Measurements from ENCODE around the gene MEGF6. TPM values are rescaled to one million over a fixed set of nuclear protein-coding genes. Genes with fewer than 3 reads are reported as not detected.

MEGF6 gene
- total RNA-seq, 4 donors from 2014 or later, result 4.1 to 27.1 (median 11.4) TPM

- no peak for TF ChIP-seq CTCF (IDR thresholded peaks at IDR 0.05)
- no peak for TF ChIP-seq POLR2AphosphoS5 (IDR thresholded peaks at IDR 0.05)
- no peak for TF ChIP-seq EP300 (IDR thresholded peaks at IDR 0.05; ENCODE audit: low read depth)
- no peak for TF ChIP-seq POLR2A (IDR thresholded peaks at IDR 0.05)
- Histone ChIP-seq H3K36me3 (no peaks in the 10 kb centered on the region), H3K27me3 (no peaks in the 10 kb centered on the region), H3K4me3 (no peak overlapping the region), H3K27ac (no peak overlapping the region), H3K4me1 (no peaks in the 10 kb centered on the region), H3K9me3 (no peaks in the 10 kb centered on the region)
- no peak for DNase-seq
- intact Hi-C loops (cut with DNase I; ENCODE audit: low total_unique reads), result no loop called here
- in situ Hi-C loops (cut with MboI; ENCODE audit: low pct_ligation_motif_present in 1 of 4, low pct_unique_long_range_greater_than_20kb in 1 of 4, low sequenced_read_pairs in 3 of 4), result no loop called here
- 87% methylated on average over 11 of the region's 20 CpGs; no CpG with 5 or more reads in 1 of the 2 donors for WGBS, 2 donors (ENCODE audit: low coverage in 1 of 2)
Measured at GRCh38 chr1:3496916-3497315, 114.4 kb downstream of the MEGF6 start.

DNA sequence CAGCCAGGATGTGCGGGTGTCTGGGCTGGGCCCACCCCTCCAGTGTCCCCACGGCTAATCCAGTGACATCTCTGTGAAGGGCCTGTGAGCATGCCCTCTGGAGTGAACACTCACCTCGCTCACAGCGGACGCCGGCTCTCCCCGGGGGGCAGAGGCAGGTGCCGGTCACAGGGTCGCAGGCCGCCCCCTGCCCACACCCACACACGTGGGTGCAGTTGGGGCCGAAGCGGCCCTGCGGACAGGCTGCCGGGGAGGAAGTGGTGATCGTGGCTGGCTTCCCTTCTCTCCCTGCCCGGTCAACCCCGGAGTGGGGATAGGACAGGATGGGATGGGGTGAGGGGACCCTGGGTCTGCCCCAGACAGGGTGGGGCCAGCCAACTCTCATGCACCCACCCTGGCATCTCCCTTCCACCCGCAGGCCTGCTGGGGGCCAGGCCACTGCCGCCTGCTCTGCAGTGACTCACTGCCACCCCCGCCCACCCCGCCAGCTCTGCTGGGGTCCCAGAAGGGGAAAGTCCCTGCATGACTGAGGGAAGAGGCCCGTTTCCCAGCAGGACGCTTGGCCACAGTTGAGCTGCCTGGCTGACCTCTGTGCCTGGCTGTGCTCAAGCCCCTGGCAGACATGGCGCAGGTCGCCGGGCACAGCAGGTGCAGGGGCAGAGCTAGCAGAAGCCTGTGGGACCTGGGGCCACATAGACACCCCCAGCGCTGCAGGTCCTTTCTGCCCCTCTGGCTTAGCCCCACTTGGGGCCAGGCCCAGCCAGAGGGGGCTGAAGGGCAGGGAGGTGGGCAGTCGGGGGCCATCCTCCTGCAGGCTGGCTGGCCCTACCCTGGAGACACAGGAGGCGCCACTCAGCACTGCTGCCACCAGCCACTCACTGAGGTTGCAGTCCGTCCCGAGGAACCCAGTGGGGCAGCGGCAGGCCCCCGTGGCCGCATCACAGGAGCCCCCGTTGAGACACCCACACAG, 115.2 kb downstream of the MEGF6 start:
- TF ChIP-seq POLR2A (IDR thresholded peaks at IDR 0.05), result no peak
- TF ChIP-seq EP300 (IDR thresholded peaks at IDR 0.05; ENCODE audit: low read depth), result no peak
- no peak for TF ChIP-seq CTCF (IDR thresholded peaks at IDR 0.05)
- TF ChIP-seq POLR2AphosphoS5 (IDR thresholded peaks at IDR 0.05), result no peak
- in situ Hi-C loops (cut with MboI; ENCODE audit: low pct_ligation_motif_present in 1 of 4, low pct_unique_long_range_greater_than_20kb in 1 of 4, low sequenced_read_pairs in 3 of 4), result no loop called here
- WGBS, 2 donors (ENCODE audit: low coverage in 1 of 2), result 79% methylated on average over 27 of the region's 36 CpGs; no CpG with 5 or more reads in 1 of the 2 donors

DNA sequence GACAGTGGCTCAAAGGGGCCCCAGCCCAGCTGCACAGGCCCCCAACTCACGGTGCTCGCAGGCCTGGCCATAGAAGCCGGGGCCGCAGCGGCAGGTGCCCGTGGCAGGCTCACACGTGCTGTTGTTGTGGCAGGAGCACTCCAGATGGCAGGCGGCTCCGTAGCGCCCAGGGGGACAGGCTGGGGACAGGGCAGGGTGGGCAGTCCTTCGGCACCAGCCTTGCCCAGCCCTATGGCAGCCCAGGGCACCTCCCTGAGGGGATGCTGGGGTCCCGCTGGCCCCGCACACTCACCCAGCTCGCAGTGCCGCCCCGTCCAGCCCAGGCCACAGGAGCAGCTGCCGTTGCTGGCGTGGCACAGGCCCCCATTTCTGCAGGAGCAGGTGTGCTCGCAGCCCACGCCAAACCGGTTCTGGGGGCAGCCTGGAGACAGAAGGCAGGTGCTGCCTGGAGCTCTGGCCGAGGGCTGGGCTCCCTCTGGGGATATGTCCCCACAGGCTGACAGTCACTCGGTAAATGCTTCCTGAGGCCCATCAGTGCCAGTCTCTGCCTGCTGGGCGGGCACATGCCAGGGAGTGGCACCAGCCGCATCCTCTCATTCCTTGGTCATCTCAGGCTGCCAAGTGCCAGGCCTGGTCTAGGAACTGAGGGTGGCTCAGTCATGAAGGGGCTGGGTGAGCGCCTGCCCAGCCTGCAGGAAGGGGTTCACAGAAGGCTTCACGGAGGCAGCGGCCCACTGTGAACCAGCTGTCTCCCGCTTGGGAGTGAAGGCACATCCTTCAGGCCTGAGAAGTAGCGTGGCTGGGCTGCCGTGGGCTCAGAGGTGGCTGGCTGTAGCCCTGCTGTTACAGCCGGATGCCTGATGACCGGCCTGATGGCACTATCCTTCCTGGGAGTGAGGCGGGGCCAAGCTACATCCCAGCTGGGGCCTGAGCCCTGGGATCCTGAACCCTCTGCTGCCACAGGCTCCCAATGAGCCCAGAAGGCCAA, 116.7 kb downstream of the MEGF6 start:
- H3K4me1 ChIP-seq, result peaks cover 0 to 8% (median 2%) of the 10 kb centered on the region in 4 donors
- no peak for DNase-seq

More for the DNA sequence above, 115.2 kb downstream of the MEGF6 start:
- Histone ChIP-seq H3K36me3 (no peaks in the 10 kb centered on the region), H3K4me1 (peaks cover 0 to 7% (median 2%) of the 10 kb centered on the region in 4 donors), H3K27me3 (no peaks in the 10 kb centered on the region), H3K9me3 (no peaks in the 10 kb centered on the region), H3K4me3 (no peak overlapping the region), H3K27ac (no peak overlapping the region)
- DNase-seq, result no peak
- intact Hi-C loops (cut with DNase I; ENCODE audit: low total_unique reads), result no loop called here

More for the DNA sequence above, 116.7 kb downstream of the MEGF6 start:
- no peaks in the 10 kb centered on the region for H3K27me3 ChIP-seq
- no peak overlapping the region for H3K4me3 ChIP-seq
- in situ Hi-C loops (cut with MboI; ENCODE audit: low pct_ligation_motif_present in 1 of 4, low pct_unique_long_range_greater_than_20kb in 1 of 4, low sequenced_read_pairs in 3 of 4) (no loop called here), intact Hi-C loops (cut with DNase I; ENCODE audit: low total_unique reads) (loop anchor here (5.0 kb wide), 1 partner anchor 123 kb away; no protein-coding TSS in a partner anchor)
- 77% methylated on average over 27 of the region's 34 CpGs; no CpG with 5 or more reads in 1 of the 2 donors for WGBS, 2 donors (ENCODE audit: low coverage in 1 of 2)
- H3K27ac ChIP-seq, result no peak overlapping the region
- H3K9me3 ChIP-seq, result no peaks in the 10 kb centered on the region
- no peak for TF ChIP-seq POLR2AphosphoS5 (IDR thresholded peaks at IDR 0.05)
- TF ChIP-seq CTCF (IDR thresholded peaks at IDR 0.05), result no peak
- no peak for TF ChIP-seq EP300 (IDR thresholded peaks at IDR 0.05; ENCODE audit: low read depth)
- TF ChIP-seq POLR2A (IDR thresholded peaks at IDR 0.05), result no peak
- no peaks in the 10 kb centered on the region for H3K36me3 ChIP-seq
